ENCODE data around the gene UXS1.

DNA sequence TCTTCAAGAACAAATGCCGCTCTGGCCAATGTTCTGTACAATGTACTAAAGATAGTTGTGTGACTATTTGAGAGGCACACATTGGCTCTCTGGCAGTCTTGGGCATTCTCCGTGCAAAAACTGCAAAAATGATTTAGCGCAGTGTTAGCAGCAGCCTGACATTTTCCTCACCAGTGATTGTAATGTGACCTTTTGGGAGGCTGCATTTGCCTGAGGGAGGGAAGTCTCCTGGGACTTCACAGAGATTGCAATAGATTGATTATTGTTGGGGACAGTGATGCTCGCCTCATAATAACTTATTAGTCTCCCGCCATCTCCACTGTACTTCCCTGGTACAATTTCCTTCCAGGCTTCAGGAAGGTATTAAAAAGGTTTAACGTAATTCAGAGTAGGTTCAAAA, 149.2 kb downstream of the UXS1 start:
- TF ChIP-seq CTCF (IDR thresholded peaks at IDR 0.05) (no peak), POLR2A (IDR thresholded peaks at IDR 0.05) (no peak), POLR2AphosphoS5 (IDR thresholded peaks at IDR 0.05; ENCODE audit: insufficient read depth in 1 of 2, low read depth in 1 of 2) (no peak)
